A549 treated with Hydrocortisone at 1 μM for 4 hours (cell line): Measurements from ENCODE around the gene IFT27. TPM values are rescaled to one million over a fixed set of nuclear protein-coding genes. Genes with fewer than 3 reads are reported as not detected.

Source experiments
- total RNA-seq: library from RNA; stranded (reverse); fragments of 200-300 nt; extraction: Qiagen RNA extraction; gene quantifications from 5 replicates; pipeline ENCODE4 v1.2.3, GENCODE V29; 2022

Gene IFT27, protein sequence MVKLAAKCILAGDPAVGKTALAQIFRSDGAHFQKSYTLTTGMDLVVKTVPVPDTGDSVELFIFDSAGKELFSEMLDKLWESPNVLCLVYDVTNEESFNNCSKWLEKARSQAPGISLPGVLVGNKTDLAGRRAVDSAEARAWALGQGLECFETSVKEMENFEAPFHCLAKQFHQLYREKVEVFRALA
- total RNA-seq = 14.8 to 25.4 TPM (median 22.3 TPM) in 5 replicates

DNA sequence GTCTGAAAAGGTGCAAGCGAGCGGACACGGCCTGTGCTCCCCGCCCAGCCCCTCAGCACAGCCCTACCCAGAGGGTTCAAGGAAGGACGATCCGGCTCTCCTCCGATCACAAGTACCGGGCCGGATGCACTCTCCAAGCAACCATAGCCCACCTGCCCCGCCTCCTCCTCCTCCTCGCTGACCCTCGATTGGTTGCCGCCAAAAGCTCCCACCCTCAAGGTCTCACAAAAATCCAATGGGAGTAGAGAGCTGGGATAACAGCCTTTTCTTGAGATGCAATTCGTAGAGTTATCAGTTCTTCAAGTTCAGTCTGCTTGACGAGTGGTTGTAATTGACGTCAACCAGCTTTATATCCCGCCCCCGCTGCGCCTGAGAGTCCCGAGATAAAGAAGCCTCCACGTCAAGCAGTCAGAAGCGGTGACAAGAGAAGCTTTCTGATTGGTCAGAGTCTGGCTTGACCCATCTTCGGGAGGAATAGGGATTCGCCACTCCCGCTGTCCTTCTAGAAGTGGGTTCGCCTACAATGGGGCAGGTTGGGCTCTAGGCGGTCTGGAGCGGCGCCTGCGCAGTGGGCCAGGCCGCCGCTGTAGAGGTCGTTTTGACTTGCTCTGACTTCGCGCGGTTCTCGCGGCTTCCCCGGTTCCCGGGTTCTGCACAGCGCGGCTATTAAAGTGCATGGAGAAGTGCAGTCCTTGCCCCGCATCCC is at the start of gene IFT27:
TSS of gene IFT27 (minus strand) at position 156 of the 706 bp plus-strand sequence. CDS start 412 bp downstream, outside the sequence.

DNA sequence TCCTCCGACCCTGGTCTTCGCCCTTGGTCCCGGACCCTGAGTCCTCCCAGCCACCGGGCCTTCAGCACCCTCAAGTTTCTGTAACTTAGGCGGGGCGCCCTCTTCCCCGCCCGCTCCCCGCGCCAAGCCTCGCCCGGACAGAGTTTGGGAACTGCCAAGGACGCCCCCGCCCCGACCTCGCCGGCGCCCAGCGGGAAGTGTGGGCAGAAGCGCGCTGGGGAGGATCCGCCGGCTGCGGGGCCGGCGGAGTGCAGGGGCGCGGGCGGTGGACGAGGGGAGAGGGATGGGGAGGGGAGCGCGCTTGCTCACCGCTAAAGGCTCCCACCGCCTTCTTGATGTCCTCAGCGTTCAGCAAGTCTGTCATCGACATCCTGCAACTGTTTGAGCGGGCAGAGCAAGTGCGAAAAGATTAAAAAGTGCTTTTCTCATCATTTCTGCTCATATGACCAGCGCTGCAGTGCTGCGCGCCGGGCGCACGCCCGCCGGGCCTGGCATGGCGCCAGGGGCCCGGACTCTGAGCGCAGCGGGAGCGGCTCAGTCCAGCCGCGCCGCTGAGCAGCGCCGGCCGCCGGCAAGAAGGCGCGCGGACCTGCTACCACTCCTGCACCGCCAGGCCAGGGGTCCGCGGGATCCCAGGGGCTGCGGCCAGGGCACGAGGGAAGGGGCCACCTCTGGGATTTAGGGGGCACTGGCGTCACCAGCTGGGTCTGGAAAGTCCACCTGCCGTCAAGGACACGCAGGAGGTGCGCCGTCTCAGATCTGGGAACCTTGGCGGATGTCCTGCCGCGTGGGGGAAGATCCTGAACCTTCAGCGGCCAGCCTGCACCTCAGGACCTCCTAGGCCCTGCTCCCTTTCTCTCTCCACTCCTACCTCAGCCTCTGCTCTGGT is 41.0 kb upstream of the IFT27 start, which contains the start of gene PVALB:
TSS of gene PVALB (minus strand) at position 400 of the 889 bp plus-strand sequence. CDS start at position 370, 30 bp downstream.

Other genes starting within 250 kb of the IFT27 start
- 147 to 220 TPM (median 149 TPM) in 5 replicates for gene EIF3D, start 247.0 kb downstream of the IFT27 start, total RNA-seq
- not detected in 5 replicates for gene CACNG2, start 72.4 kb downstream of the IFT27 start, total RNA-seq
- not detected in 5 replicates for gene PVALB, start 40.9 kb upstream of the IFT27 start, total RNA-seq
- gene NCF4, start 84.9 kb upstream of the IFT27 start, total RNA-seq = 0.08 to 0.16 TPM (median 0.08 TPM) in 3 of 5 replicates, not detected in the others
- gene CSF2RB, start 137.5 kb upstream of the IFT27 start, total RNA-seq = not detected in 5 replicates
- gene TST, start 243.3 kb upstream of the IFT27 start, total RNA-seq = 42.3 to 59.9 TPM (median 55.5 TPM) in 5 replicates
- gene MPST, start 243.6 kb upstream of the IFT27 start, total RNA-seq = 42.4 to 75.9 TPM (median 69.5 TPM) in 5 replicates